Nucleus accumbens (tissue), 56 donors: Measurements from ENCODE around the gene ST8SIA4.

Experiments
- DNase-seq, 56 donors: peaks; one replicate each; lab custom pipeline; 2025; lab: John Stamatoyannopoulos, UW

ST8SIA4 gene, protein sequence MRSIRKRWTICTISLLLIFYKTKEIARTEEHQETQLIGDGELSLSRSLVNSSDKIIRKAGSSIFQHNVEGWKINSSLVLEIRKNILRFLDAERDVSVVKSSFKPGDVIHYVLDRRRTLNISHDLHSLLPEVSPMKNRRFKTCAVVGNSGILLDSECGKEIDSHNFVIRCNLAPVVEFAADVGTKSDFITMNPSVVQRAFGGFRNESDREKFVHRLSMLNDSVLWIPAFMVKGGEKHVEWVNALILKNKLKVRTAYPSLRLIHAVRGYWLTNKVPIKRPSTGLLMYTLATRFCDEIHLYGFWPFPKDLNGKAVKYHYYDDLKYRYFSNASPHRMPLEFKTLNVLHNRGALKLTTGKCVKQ

DNA sequence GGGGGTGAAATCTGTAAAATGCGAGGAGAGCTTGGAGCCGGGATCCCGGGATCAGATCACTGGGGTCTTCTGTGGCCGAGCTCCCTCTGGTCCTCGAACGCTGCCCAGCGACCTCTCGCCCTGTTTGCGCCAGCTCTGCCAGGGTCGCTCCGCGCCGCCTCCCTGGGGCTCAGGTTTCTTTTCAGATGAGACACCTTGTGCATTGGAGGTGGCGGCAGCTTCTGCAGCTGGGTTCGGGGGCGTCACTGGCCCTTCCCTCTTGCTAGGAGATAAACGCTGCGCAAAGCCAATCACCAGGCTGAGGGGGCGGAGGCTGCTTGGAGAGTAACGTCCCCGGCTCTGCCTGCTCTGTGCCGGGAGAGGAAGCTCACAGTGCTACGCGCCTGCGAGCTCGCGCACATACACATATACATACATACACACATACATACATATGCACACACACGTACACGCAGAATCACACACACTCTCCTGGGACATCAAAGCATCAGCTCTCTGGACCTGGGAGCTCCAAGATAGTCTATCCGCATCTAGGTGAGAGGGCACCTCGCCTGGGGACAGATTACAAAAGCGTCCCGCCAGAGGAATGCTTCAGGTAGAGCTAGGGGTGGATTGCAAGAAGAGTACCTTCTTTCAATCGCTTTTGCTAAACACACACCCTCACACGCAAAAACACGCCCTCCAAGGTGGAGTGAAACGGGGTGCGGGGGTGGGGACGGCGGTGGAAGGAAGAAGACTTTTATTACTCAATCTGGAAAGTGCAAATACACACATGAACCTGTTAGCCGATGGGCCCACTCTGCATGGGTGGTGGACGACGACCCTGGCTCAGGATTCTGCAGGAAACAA, at the start of gene ST8SIA4:
Gene ST8SIA4, minus strand, starts transcription at position 244 of the 849 bp plus-strand sequence. CDS start 327 bp downstream, outside the sequence.
- peak in 45 of 56 donors; percentile 21 to 82 (median 49) for DNase-seq

DNA sequence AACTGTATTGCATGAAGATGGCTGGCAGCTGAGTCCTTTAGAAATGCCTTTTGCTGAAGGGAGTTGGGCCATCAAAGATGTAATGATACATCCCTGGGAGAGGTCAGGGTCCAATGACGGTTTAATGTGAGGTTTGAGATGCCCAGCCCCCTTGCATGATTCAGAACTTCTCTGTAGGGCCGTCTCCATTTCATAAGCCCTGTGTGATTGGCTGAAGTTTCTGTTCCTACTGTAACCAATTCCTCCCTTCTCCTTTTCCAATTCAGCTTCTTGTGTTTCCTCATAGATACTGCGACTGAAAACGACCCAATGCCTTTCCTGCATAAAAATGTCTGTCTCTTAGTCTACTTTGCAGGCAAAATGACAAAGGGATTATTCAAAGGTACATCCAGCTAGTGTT, 47.9 kb upstream of the ST8SIA4 start:
- DNase-seq, result no peak

DNA sequence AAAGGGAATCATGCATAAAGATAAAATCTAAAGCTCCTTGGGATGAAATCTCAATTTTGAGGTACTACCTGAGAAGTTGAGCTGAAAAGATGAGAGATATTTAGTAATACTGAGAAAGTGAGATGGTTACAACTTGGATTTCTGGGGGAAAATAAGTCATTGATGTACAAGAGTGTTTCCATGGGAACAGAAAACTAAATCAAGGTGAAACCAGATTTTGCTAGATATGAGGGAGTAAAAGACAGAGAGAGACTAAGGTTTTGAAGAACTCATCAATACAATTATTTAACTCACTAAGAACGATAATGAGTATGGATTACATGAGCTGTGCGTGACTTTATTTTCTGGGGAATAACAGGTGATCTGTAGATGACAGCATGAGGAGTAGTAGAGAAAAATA, 10.2 kb upstream of the ST8SIA4 start:
- no peak for DNase-seq

DNA sequence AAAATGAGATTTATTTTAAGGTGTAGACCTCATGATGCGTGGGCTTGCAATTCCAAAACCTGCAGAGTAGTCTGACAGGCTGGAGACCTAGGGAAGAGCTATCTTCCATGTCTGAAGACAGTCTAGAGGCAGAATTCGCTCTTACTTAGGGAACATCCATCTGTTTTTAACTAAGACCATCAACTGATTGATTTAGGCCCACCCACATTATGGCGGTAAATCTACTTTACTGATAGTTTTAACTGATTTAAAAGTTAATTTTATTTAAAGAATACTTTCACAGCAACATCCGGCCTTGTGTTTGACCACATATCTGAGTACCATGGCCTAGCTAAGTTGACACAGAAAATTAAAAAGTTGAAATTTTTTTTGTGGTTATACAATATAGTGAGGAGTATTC, 6.0 kb upstream of the ST8SIA4 start:
- no peak for DNase-seq

DNA sequence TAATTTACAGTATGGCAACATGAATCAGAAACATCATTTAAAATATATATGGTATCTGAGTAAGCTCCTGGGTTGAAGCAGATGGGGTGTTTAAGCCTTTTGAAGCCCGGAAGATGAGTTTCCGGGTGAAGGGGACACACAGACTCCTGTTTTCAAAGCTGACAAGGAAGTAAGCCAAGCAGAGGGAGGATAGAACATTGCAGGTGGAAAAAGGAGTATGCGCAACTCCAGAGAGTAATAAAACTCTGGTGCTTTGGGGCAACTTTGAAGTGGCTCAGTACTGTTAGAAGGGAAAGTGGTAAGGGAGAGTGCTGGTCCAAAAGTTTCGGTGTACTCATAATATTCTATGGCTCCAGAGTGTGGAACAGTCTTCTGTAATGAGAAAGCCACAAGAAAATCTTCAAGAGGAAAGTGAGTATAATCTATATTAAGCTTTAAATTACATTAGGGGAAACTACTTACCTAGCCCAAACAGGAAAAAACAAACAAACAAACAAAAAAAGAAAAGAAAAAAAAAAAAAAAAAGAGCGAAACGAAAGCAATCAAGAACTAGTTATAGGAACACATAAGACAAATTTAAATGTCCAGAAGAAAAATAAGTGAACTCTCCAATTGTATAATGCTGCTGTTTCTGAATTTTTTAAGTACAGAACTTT, 2.3 kb upstream of the ST8SIA4 start:
- DNase-seq, result no peak

DNA sequence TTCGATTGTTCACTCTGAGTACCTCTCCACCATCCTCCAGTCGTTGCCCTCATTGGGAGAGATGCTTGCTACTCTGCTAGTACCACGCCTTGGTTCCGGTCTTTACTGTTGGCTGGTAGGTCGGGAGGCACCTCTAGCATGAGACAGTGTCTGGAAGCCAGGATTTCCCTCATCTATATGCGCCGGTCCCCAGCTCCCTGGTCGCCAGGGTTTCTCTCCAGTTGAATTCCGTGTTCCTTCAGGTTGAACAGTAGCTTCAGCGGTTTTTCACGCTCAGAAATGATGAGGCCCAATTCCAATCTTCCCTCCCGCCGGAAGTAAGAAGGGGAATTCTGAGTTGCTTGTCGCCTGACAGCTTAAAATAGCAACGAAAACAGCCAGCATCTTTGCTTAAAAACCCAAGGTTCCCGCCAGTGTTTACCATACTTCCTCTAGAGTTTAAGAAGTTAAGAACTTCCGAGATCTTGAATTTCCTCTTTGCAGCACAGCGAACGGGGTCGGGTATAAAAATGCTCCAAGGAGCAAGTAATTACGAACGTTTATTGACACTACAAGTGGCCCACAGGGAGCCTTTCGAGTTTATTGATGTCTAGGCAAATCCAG, 1.3 kb upstream of the ST8SIA4 start:
- DNase-seq, result peak in 2 of 56 donors; percentile 3 to 7

DNA sequence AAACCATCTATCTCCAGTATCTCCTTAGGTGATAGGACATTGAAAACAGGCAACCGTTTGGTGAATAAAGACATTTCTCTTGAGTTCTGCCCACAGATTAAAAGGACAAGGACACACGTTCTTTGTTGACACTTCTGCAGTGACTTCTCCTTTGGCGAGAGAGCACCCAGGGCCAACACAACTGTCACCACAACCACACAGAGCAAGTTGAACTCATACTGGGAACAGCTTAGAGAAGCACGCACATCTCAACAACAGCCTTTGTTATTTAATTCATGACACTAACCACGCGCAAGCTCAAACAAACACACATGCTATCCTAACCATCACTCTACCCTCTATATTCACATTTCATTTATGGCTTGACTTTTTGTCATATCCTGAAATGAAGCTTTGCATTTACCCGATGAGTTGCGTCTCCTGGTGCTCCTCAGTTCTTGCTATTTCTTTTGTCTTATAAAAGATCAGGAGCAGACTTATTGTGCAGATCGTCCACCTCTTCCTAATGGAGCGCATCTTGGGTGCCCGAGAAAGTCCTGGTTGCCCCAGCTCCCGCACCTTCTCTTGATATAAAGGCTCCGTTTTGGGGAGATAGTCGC, 543 bp downstream of the ST8SIA4 start:
- no peak for DNase-seq

DNA sequence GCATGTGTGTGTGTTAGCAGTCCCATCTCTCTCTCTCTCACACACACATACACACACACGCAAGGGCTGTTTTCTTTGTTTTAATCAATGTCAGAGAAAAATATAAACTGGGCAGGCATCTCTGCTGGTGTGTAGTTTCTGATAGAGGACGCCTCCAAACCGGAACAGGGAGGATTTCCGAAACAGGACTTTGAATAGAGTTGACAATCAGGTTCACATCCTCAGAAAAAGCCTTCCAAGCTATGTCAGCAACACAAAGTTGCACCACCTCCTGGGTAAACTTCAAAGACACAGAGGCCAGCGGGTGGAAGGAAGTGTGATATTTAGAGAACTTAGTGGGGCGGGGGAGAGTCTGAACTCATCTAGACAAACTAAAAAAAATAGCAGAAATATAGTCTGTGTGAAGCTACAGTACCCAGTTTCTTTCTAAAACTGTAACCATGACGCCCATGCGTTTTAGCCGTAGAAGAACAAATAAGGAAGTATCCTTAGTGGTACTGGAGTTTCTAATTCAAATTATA, 1.2 kb downstream of the ST8SIA4 start:
- peak in 3 of 56 donors; percentile 4 to 17 (median 15) for DNase-seq

DNA sequence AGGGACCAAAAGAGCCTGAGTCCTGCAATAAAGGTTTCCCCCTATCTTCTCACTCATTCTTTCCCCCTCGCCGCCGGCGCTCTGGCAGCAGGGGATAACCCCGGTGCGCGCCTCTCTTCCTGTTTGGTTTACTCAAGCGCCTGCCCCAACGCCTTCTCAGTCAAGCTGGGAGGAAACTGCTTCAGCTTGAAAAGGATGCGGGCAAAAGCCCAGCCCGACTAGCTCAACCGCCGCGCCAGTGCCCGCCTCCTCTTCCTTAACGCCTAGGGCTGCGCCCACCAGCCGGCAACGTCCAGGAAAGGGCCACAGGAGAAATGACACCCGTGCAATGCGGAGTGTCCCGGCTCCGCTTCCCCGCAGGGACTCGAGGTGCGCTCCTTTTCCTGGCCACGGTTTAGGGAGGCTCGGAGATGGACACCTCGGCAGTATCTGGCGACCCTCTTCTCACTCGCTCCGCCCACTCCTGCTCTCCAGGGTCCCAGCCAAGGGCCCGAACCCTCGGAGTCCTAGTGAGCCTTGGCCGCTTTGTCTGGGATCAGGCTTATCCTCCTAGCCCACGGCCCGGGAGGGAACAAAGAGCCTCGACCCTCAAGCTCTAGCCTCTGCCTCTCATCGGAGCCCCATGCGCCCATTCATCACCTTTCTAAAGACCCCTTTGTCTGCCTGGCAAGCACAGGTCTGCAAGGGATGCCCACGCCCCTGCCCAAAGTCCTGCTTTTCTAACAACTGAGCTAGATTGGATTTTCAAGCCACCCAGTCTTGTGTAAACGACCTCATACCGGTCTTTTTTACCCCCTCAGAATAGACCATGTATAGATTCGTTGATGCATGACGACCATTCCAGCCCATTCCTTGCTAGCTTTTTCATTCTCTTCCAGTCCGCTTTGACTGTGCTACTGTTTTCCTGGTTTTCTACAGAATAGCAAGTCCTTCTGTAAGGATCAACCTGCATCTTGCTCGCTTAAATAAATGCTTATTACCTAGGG, 2.0 kb downstream of the ST8SIA4 start:
- peak in 14 of 56 donors; percentile 4 to 44 (median 17) for DNase-seq

DNA sequence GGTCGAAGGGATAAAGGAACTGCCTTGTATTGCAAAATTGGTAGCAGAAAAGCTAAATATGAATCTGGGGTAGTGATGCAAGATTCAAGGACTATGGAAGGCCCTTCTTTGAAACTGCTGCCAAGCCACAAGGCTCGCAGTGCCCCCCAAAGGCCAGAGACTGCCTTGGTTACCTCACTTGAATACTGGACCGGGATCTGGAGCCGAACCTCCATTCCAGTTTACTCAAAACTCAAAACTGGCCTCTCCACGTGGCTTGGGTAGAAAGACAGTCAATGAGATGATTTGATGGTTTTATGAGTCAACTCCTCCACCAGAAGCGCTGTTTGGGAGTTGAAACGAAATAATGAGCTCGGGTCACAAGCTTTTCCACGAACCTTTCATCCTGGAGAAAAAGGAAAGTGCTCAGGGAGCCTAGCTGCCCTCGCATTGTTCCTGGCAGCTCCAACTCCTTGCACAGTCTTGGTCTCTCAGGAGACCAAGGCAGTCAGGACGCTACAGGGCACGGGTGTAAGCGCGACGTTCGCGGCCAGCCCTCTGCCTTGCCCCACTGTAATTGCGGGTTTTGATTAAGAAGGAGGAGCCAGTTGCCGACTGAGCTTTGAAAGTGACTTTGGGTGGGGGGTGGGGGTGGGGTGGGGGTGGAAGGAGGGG, 2.8 kb downstream of the ST8SIA4 start:
- DNase-seq, result peak in 8 of 56 donors; percentile 2 to 51 (median 14)

DNA sequence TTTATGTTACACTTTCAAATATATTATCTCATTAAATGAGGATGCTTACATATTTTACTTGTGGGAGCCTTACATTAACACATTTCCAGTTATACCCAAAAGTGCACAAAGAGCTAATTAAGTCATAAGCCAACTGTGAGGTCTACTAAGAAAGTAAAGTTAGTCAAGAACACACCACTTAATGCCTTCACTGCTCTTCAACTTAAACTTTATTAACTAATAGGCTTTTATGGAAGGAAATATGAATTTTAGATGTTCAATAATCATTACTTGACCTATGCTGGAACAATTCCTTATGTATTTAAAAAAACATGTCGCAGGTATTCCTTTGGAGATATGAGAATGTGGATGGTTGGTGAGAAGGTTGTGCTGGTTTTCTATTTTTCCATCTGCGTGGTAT, 3.4 kb downstream of the ST8SIA4 start:
- DNase-seq, result no peak

DNA sequence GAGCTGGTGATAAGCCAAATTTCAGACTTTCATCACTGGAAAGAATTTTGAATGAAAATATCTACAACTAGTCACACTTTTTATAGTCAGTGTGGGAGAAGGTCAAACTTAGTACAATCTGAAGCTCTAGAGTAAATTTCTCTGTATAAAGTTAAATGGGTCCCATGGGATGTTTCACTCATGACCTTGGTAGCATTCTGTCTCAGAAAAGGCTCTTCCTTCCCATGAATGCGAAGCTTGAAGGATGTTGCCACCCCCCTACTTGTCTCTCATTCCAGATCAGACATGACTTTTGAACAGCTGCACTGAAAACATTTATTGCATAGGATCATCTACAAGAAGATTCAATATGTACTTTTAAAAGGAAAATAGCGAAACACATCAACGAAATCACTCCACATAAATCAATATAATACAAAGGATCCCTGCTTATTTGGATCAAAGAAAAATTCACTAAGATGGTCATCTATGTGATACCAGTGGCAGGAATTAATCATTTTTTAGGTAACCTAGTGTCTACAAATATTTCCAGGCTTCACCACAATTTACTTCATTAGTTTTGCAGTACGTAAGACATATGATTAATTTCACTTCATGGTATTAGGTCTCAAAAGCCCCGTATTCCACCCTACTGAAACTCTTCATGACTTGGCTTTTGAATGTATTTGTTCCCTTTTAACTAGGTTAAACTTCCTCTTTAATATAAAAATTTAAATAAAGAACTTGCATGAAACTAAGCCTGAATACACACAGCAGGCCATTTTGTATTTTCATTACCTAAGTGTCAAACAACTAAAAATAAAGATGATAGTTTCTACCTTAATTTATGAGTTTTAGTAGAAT, 4.4 kb downstream of the ST8SIA4 start:
- DNase-seq, result no peak

DNA sequence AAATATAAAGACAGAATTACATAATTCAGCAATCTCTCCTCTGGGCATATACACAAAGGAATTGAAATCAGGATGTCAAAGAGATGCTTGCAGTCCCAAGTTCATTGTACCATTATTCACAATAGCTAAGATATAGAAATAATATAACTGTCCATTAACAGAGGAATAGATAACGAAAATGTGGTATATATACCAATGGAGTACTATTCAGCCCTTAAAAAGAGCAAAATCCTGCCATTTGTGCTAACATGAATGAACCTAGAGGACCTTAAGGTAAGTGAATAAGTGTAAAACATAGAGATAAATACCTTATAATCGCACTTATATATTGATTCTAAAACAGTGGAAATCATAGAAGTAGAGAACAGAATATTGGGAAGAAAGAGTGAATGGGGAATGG, 7.0 kb downstream of the ST8SIA4 start:
- no peak for DNase-seq

DNA sequence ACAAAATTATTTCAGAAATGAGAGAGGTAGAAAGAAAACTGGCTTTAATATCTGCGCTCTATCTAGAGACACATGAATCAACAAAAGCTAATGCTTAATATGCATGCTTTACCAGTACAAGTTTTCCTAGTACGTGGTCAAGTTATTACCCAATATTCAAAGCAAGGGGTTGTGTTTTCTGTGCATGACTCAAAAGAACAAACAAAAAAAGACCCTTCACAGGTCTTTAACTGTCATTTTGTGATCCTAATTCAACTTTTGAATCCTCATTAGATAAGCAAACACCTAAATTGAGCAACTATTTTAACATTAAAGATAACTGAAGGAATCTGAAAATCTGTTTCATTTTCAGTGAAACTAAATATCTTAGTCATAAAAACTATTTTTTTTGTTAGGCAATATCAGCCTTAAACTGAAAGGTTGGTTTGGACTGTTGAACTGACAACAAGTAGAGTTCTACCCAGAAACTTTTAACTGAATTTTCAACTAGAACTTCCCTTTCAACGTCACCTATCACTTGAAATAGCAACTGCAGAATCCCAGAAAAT, 12.5 kb downstream of the ST8SIA4 start:
- no peak for DNase-seq

DNA sequence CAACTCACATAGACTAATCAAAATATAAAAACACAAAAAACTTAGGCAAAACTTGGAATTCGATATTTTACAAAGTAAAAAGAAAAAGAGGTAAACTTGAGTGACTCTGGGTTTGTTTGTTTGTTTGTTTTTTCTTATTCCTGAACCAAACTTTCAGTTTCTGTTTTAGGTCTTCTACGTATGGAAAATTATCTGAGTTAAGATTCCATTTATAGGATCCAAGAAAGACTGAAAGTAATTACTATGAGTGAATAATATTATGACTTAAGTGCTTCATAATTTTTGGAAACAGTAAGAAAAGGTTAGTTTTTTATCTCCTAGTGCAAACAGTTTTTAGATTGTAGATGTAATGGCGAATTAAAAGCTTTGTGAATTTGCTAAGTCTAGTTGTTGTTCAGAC, 13.2 kb downstream of the ST8SIA4 start:
- DNase-seq, result no peak

DNA sequence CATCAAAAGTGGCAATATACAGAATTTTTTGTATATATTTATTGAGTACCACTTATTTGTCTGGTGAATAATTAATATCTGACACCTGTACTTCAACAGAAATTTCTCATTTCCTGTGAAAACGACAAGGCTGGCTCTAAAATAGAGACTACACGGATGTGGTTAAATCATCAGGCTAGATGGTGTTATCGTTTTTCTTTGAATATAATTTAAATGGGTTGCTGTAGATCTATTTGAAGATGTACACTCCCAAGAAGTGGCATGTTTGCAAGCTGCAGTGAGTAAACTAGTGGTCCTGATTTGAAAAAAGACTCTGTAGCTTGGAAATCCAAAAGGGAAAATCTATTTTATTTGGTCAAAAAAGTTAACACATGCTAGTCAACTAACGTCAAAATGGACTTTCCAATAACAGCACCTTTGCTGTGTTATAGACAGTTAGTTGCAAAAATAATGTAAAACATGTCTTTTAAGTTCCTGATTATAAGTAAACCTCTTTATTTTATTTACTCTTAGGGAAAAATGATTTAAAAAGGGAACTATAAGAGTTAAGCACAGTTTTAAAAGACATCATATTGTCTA, 13.8 kb downstream of the ST8SIA4 start:
- no peak for DNase-seq

DNA sequence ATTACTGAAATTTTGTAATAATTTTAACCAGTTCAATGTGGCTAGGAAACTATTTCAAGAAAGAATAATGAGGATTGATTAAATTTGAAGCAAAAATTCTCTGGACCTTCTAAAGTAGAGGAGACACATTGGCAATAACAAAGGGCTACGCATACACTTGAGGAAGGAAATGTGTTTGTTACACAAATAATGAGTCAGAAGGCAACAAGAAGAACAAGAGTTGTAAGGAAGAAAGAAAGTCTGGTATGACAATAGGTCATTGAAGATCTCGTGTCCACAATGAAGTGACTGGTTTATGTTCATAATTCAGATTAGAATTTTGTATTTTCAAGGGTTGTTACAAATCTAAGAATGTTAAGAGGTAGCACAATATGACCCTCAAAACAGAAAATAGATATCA, 25.8 kb downstream of the ST8SIA4 start:
- DNase-seq, result no peak
